Heart left ventricle (tissue), 16 donors: Measurements from ENCODE around the gene STKLD1. TPM values are rescaled to one million over a fixed set of nuclear protein-coding genes. Genes with fewer than 3 reads are reported as not detected.

Experiments
- ATAC-seq, 4 donors: fragments of 200-7000 bp; cut with Tn5 transposase; one replicate each; pipeline ENCODE4 v1.9.1; 2020 to 2022; ENCODE audit warnings: moderate library complexity in 4 of 4, mild to moderate bottlenecking in 3 of 4, moderate number of reproducible peaks in 1 of 4
- DNase-seq, 5 donors: peaks; one replicate each; pipeline ENCODE4 v3.0.0-alpha.2; 2020
- H3K27ac ChIP-seq, 12 donors: fragments of 200-600 bp; sonication (generic) in 4 of 12; one replicate each; pipeline versions ENCODE4 v1.5.0 to v1.8.0; 2016 to 2022; ENCODE audit warnings: mild to moderate bottlenecking in 2 of 12
- H3K27me3 ChIP-seq, 9 donors: fragments of 200-600 bp; sonication (generic) in 2 of 9; one replicate each; pipeline versions ENCODE4 v1.5.1 to v1.8.0; 2016 to 2022; ENCODE audit warnings: mild to moderate bottlenecking in 3 of 9
- H3K36me3 ChIP-seq, 9 donors: fragments of 200-600 bp; sonication (generic) in 2 of 9; one replicate each; pipeline versions ENCODE4 v1.5.0 to v1.8.0; 2018 to 2022; ENCODE audit warnings: mild to moderate bottlenecking in 2 of 9
- H3K4me1 ChIP-seq, 12 donors: fragments of 200-600 bp; sonication (generic) in 4 of 12; one replicate each; pipeline versions ENCODE4 v1.5.0 to v1.8.0; 2016 to 2022; ENCODE audit warnings: mild to moderate bottlenecking in 3 of 12
- H3K4me3 ChIP-seq, 12 donors: fragments of 200-600 bp; sonication (generic) in 4 of 12; one replicate each; pipeline versions ENCODE4 v1.5.0 to v1.8.0; 2017 to 2022; ENCODE audit warnings: mild to moderate bottlenecking in 9 of 12, moderate library complexity in 4 of 12
- H3K9me3 ChIP-seq, 12 donors: fragments of 200-600 bp; sonication (generic) in 4 of 12; one replicate each; pipeline versions ENCODE4 v1.5.0 to v1.8.0; 2016 to 2022; ENCODE audit warnings: mild to moderate bottlenecking in 1 of 12
- POLR2A ChIP-seq, 2 donors: fragments of 450-650 bp; IDR thresholded peaks; one replicate each; pipeline ENCODE4 v1.6.1; 2017; ENCODE audit warnings: antibody characterized with exemption in 2 of 2, mild to moderate bottlenecking in 2 of 2, moderate library complexity in 2 of 2
- WGBS, 4 donors: extraction: QIAGEN DNeasy Blood & Tissue Kit in 2 of 4; methylation state at CpG; one replicate each; pipeline versions ENCODE4 v1.1.5 to v1.1.7; 2013 to 2018; 5-methylcytosine and 5-hydroxymethylcytosine counted together
- intact Hi-C, 10 donors: fragments of 100-400 bp; cut with DNase I; formaldehyde crosslinking; loops; one replicate each; pipeline versions ENCODE4 v1.11.1 to v1.14.2; 2022
- polyA plus RNA-seq, 2 donors: library from polyadenylated mRNA; stranded (reverse); fragments of 200-250 nt; gene quantifications; one replicate each; pipeline ENCODE4 v1.2.3, GENCODE V29; 2013
- total RNA-seq, 9 donors: library from RNA; depleted of rRNA in 2 of 9; stranded (reverse); fragments of >200 nt in 2 of 9; fragmentation: NEBNext Ultra II Directional in 3 of 9; extraction: Animal tissue kit (Norgen Biotek cat#: 25700) in 3 of 9; gene quantifications; one replicate each; pipeline versions ENCODE4 v1.1.0 to v1.2.4, GENCODE V29; 2016 to 2023
- TF ChIP-seq, protein P1 (sequence below), 12 donors: fragments of 200-600 bp; sonication (generic) in 4 of 12; IDR thresholded peaks; one replicate each; pipeline versions ENCODE4 v1.5.0 to v1.8.0; 2018 to 2022; ENCODE audit warnings: antibody characterized with exemption in 12 of 12, mild to moderate bottlenecking in 5 of 12
- donor health status: ischemic (EF 13 %, LVEDD 7.1; RV severe dilation, severe dysfunction).
- donor health status: healthy with polysubstance abuse.
- donor health status: DM: no; HTN: yes; CAD: no.
- donor health status: DM: no; HTN: no; CAD: no.
- donor health status: ischemic (EF 25% LVEDD 6.9; RV normal size, moderate dysfunction).
- donor health status: ischemic (EF 25% LVEDD 5.7; RV mildly dilated, moderate dysfunction).
- donor health status: healthy.
- donor health status: DM: yes; HTN: yes; CAD: no.
- donor health status: ischemic (EF 35%, LVEDD 5.7; RV mildly dilated, moderate dysfunction).
- donor health status: nonischemic (EF 11% LVEDD 7.7; RV severe dilation, severe dysfunction).
- donor health status: DM: yes; HTN: yes; CAD: no.
- donor health status: PGD.
- donor health status: ischemic (EF 29% LVEDD 5.4; RV normal size, mild dysfunction).
- donor health status: nonischemic (EF 23%, LVEDD 6.1; RV moderate dilation, normal function).

STKLD1 gene
- total and polyA plus RNA-seq, 11 donors: 0.25 to 0.91 (median 0.46) TPM; not detected in 2

DNA sequence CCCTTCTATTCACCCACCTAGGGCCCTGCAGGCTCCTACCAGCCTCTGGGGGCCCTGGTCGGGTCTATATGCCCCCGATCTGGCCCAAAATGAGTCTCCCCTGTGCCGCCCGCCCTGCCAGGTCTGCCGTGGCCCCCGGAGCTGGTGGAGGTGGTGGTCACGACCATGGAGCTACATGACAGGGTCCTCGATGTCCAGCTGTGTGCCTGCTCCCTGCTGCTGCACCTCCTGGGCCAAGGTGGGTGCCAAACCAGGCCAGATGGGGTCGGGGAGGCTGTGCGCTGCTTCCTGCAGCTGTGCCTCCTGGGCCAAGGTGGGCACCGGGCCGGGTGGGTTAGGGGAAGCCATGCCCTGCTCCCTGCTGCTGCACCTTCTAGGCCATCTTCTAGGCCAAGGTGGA, 24.1 kb downstream of the STKLD1 start:
- no peak overlapping the region for H3K27ac ChIP-seq
- H3K36me3 ChIP-seq: peaks cover 0 to 13% (median 5%) of the 10 kb centered on the region in 9 donors
- H3K4me1 ChIP-seq: peaks cover 0 to 5% (median 0%) of the 10 kb centered on the region in 12 donors
- no peak overlapping the region for H3K4me3 ChIP-seq
- peaks cover 0 to 4% (median 0%) of the 10 kb centered on the region in 9 donors for H3K27me3 ChIP-seq
- 90 to 94% (median 92%) methylated on average over 8 to 12 of the region's 12 CpGs for whole genome bisulfite sequencing, 4 donors
- no peak for DNase-seq
- no peaks in the 10 kb centered on the region for H3K9me3 ChIP-seq
- no peak for TF ChIP-seq POLR2A (IDR thresholded peaks at IDR 0.05)
- TF ChIP-seq, protein P1, sequence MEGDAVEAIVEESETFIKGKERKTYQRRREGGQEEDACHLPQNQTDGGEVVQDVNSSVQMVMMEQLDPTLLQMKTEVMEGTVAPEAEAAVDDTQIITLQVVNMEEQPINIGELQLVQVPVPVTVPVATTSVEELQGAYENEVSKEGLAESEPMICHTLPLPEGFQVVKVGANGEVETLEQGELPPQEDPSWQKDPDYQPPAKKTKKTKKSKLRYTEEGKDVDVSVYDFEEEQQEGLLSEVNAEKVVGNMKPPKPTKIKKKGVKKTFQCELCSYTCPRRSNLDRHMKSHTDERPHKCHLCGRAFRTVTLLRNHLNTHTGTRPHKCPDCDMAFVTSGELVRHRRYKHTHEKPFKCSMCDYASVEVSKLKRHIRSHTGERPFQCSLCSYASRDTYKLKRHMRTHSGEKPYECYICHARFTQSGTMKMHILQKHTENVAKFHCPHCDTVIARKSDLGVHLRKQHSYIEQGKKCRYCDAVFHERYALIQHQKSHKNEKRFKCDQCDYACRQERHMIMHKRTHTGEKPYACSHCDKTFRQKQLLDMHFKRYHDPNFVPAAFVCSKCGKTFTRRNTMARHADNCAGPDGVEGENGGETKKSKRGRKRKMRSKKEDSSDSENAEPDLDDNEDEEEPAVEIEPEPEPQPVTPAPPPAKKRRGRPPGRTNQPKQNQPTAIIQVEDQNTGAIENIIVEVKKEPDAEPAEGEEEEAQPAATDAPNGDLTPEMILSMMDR (IDR thresholded peaks at IDR 0.05): no peak
- no peak for ATAC-seq
- intact Hi-C loops: loop anchor here in 3 of 10 donors (10.0 kb wide), 2 partner anchors 215 to 325 kb away; no protein-coding TSS in a partner anchor

DNA sequence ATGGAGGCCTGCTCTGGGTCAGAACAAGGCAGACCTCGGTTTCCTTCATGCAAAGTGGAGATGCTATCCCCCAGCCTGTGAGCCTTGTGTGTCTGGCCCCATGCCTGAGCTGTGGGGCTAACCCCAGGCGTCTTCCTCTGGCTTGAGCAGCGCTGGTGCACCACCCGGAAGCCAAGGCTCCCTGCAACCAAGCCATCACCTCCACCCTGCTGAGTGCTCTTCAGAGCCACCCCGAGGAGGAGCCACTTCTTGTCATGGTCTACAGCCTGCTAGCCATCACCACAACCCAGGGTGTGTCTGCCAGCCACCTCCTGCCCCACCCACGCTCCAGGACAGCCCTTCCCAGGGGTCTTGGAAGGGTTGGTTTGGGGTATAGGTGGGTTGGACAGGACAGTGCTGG, 25.4 kb downstream of the STKLD1 start:
- no peaks in the 10 kb centered on the region for H3K27me3 ChIP-seq
- H3K4me1 ChIP-seq: peaks cover 0 to 16% (median 0%) of the 10 kb centered on the region in 12 donors
- H3K27ac ChIP-seq: no peak overlapping the region
- H3K4me3 ChIP-seq: no peak overlapping the region
- peaks cover 0 to 26% (median 15%) of the 10 kb centered on the region in 9 donors for H3K36me3 ChIP-seq
- no peak for DNase-seq
- TF ChIP-seq, protein P1 (IDR thresholded peaks at IDR 0.05): no peak
- ATAC-seq: no peak
- no peaks in the 10 kb centered on the region for H3K9me3 ChIP-seq
- WGBS, 4 donors: 85 to 92% (median 88%) methylated on average over 2 to 6 of the region's 6 CpGs
- intact Hi-C loops: loop anchor here in 3 of 10 donors (10.0 kb wide), 2 partner anchors 217 to 323 kb away; no protein-coding TSS in a partner anchor

- ATAC-seq (no peak), DNase-seq (peak in 1 of 5 donors; percentile 23)
- WGBS, 4 donors: 68 to 82% (median 74%) methylated on average over 3 to 7 of the region's 7 CpGs
- H3K36me3 ChIP-seq: peaks cover 0 to 37% (median 23%) of the 10 kb centered on the region in 9 donors
- no peaks in the 10 kb centered on the region for H3K9me3 ChIP-seq
- no peak for TF ChIP-seq POLR2A (IDR thresholded peaks at IDR 0.05)
- TF ChIP-seq, protein P1 (IDR thresholded peaks at IDR 0.05): no peak
- intact Hi-C loops: loop anchor here in 3 of 10 donors (10.0 kb wide), 2 partner anchors 218 to 322 kb away; no protein-coding TSS in a partner anchor
- no peaks in the 10 kb centered on the region for H3K27me3 ChIP-seq
- peaks cover 0 to 17% (median 0%) of the 10 kb centered on the region in 12 donors for H3K4me1 ChIP-seq
- H3K27ac ChIP-seq: no peak overlapping the region
- no peak overlapping the region for H3K4me3 ChIP-seq
Measured at GRCh38 chr9:133402689-133403088, 26.5 kb downstream of the STKLD1 start.

- Histone ChIP-seq H3K27ac (no peak overlapping the region), H3K4me1 (peaks cover 0 to 17% (median 0%) of the 10 kb centered on the region in 12 donors), H3K36me3 (peaks cover 0 to 47% (median 33%) of the 10 kb centered on the region in 9 donors), H3K9me3 (no peaks in the 10 kb centered on the region), H3K27me3 (no peaks in the 10 kb centered on the region), H3K4me3 (no peak overlapping the region)
- DNase-seq: no peak
- WGBS, 4 donors: 74 to 85% (median 84%) methylated on average over 12 to 16 of the region's 16 CpGs
- no peak for TF ChIP-seq POLR2A (IDR thresholded peaks at IDR 0.05)
- TF ChIP-seq, protein P1 (IDR thresholded peaks at IDR 0.05): peak; percentile 18 to 62 (median 35)
- ATAC-seq: no peak
- intact Hi-C loops: loop anchor here in 3 of 10 donors (10.0 kb wide), 2 partner anchors 219 to 321 kb away; no protein-coding TSS in a partner anchor
Measured at GRCh38 chr9:133403766-133404453, 27.7 kb downstream of the STKLD1 start.
